Common myeloid progenitor, CD34-positive (primary cell): ENCODE data around the gene XYLT1.

ENCODE experiments used
- CTCF ChIA-PET: fragments of 350-600 bp; sonication (Branson Sonifier 250); formaldehyde crosslinking; loops from one replicate; lab custom pipeline; 2021; ENCODE audit warnings: antibody characterized with exemption; lab: Charles Lee
- POLR2A ChIA-PET: fragments of 350-600 bp; sonication (Branson Sonifier 250); formaldehyde crosslinking; loops from one replicate; lab custom pipeline; 2021; ENCODE audit warnings: antibody characterized with exemption; lab: Charles Lee
- DNase-seq, 3 donors: peaks; one replicate each; pipeline versions ENCODE4 v3.0.0 to v3.0.0-alpha.2; 2013
- H3K27ac ChIP-seq, 2 experiments: 1 replicate in 1 of 2; 2 replicates in 1 of 2; pipeline ENCODE4 v1.7.0; 2013; ENCODE audit warnings: inconsistent platforms in 2 of 2, low read length in 2 of 2, mild to moderate bottlenecking in 2 of 2, low read depth in 1 of 2, moderate library complexity in 1 of 2; ENCODE audit not compliant: severe bottlenecking in 2 of 2, insufficient read depth in 1 of 2, poor library complexity in 1 of 2
- H3K27me3 ChIP-seq, 5 experiments: replicated peaks in 2 of 5; 1 replicate in 3 of 5; 2 replicates in 2 of 5; pipeline versions ENCODE4 v1.6.1 to v1.7.0; 2013; ENCODE audit warnings: low read length in 4 of 5, mild to moderate bottlenecking in 2 of 5, moderate library complexity in 2 of 5, inconsistent platforms in 1 of 5; ENCODE audit not compliant: insufficient read depth in 5 of 5, control insufficient read depth in 4 of 5
- H3K36me3 ChIP-seq, 4 experiments: 1 replicate in 2 of 4; 2 replicates in 2 of 4; pipeline versions ENCODE4 v1.6.1 to v1.7.0; 2013; ENCODE audit warnings: low read length in 3 of 4, control low read depth in 1 of 4, mild to moderate bottlenecking in 1 of 4; ENCODE audit not compliant: control insufficient read depth in 4 of 4, insufficient read depth in 4 of 4
- H3K4me1 ChIP-seq, 4 experiments: 1 replicate in 3 of 4; 2 replicates in 1 of 4; pipeline versions ENCODE4 v1.6.1 to v1.7.1; 2013; ENCODE audit warnings: low read length in 3 of 4, mild to moderate bottlenecking in 3 of 4, control low read depth in 1 of 4, inconsistent platforms in 1 of 4, moderate library complexity in 1 of 4; ENCODE audit not compliant: control insufficient read depth in 4 of 4, insufficient read depth in 4 of 4; ENCODE audit errors: control extremely low read depth in 1 of 4
- H3K4me3 ChIP-seq, 7 experiments: 1 replicate in 4 of 7; 2 replicates in 3 of 7; pipeline versions ENCODE4 v1.5.1 to v1.7.0; 2013; ENCODE audit warnings: mild to moderate bottlenecking in 7 of 7, low read length in 6 of 7, moderate library complexity in 6 of 7, inconsistent platforms in 2 of 7, low read depth in 2 of 7, control low read depth in 1 of 7; ENCODE audit not compliant: insufficient read depth in 4 of 7, control insufficient read depth in 1 of 7; ENCODE audit errors: extremely low read depth in 1 of 7
- H3K9me3 ChIP-seq, 5 experiments: 1 replicate in 4 of 5; 2 replicates in 1 of 5; pipeline versions ENCODE4 v1.6.1 to v1.7.1; 2013; ENCODE audit warnings: low read length in 4 of 5, mild to moderate bottlenecking in 2 of 5, inconsistent platforms in 1 of 5, low read depth in 1 of 5, moderate library complexity in 1 of 5; ENCODE audit not compliant: control insufficient read depth in 4 of 5, insufficient read depth in 2 of 5; ENCODE audit errors: control extremely low read depth in 1 of 5
- WGBS: methylation state at CpG from one replicate; pipeline ENCODE4 v1.1.5; 2013; ENCODE audit not compliant: insufficient coverage; 5-methylcytosine and 5-hydroxymethylcytosine counted together

The XYLT1 gene

DNA sequence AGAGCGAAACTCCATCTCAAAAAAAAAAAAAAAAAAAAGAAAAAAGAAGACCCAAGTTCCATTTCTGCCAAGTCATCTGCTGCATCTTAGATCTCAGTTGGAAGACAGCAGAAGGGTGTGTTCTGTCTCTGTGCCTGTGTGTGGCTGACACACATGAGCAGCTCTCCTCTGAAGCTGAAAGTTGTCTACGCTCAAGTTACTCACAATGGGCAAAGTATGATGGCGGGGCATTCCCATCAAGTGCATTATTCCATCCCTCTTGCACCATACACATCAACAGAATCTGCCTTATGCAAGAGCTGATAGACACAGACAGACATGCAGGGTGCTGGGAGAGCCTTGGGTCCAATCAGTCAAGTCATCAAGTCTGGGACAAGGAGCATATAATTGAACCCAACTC lies 402.2 kb downstream of the XYLT1 start:
- no peak overlapping the region for H3K4me3 ChIP-seq
- POLR2A ChIA-PET: no interaction called here

DNA sequence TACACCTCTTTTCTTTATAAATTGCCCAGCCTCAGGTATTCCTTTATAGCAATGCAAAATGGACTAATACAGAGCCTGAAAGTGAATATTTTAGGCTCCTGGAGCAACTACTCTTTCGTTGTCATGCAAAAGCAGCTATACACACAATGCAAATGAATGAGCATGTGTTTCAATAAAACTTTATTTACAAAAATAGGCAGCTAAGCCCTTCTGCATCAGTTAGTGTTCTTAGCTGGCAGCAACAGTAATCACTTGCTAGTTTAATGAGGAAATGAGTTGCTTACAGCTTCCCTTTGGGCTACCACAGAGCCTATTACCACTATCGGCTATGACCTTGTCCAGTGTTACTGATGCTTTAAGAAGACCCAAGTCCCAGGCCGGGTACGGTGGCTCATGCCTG lies 402.9 kb downstream of the XYLT1 start:
- H3K4me1 ChIP-seq: peaks cover 0 to 10% (median 4%) of the 10 kb centered on the region in 4 experiments
- peaks cover 0 to 4% (median 0%) of the 10 kb centered on the region in 5 experiments for H3K27me3 ChIP-seq
- H3K9me3 ChIP-seq: no peaks in the 10 kb centered on the region
- no peaks in the 10 kb centered on the region for H3K36me3 ChIP-seq
- H3K27ac ChIP-seq: no peak overlapping the region
- no peak overlapping the region for H3K4me3 ChIP-seq
- DNase-seq: no peak
- ChIA-PET CTCF (no interaction called here), POLR2A (no interaction called here)
- 96% methylated on average over 4 of the region's 4 CpGs for WGBS

More for the DNA sequence above, 402.2 kb downstream of the XYLT1 start:
- WGBS: 100% methylated on average over 1 of the region's 3 CpGs
- Histone ChIP-seq H3K36me3 (no peaks in the 10 kb centered on the region), H3K4me1 (peaks cover 0 to 10% (median 4%) of the 10 kb centered on the region in 4 experiments), H3K27ac (no peak overlapping the region), H3K27me3 (peaks cover 0 to 4% (median 0%) of the 10 kb centered on the region in 5 experiments), H3K9me3 (no peaks in the 10 kb centered on the region)
- CTCF ChIA-PET: no interaction called here
- no peak for DNase-seq

DNA sequence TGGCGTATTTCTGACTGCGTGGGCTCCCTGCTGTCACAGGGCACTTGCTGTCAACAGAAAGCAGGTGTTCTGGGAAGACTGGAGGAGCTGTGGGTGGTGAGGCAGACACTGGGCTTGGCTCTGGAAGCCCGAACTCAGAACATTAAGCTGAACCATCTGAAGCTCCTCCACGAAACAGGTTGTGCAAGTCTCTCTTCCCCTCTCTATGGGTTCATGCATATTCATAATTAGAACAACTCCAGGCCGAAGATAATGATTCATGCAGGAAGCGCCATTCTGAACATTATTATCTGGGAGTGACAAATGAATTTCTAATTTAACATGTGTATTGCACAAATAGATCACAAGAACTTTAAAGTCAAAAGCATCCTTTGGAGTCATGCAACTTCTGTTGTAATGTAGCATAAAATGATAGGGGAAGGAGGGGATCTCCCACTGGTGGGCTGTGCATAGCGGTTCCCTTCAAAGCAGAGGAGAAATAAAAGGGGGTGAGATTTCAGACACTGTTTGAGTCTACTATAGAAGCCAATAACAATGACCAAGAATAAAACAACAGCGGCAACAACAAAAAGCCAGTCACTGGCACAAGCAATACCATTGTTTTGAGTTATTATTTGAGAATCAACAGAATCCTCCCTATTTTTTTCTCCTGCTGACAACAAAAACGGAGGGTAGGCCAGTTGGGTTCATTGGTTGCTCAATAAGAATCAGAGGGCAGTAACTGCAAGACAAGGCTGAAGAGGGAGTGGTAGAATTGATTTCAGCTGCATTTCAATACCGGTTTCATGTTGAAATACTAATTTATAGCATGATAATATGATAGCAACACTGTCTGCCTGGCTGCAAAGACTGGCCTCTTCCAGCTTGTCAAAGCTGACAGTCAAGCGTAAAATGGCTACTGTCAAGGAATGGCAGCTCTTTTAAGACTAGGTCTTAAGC lies 407.3 kb downstream of the XYLT1 start:
- Histone ChIP-seq H3K27ac (no peak overlapping the region), H3K4me3 (no peak overlapping the region), H3K36me3 (no peaks in the 10 kb centered on the region), H3K9me3 (no peaks in the 10 kb centered on the region), H3K27me3 (peaks cover 0 to 9% (median 0%) of the 10 kb centered on the region in 5 experiments), H3K4me1 (no peaks in the 10 kb centered on the region)
- 87% methylated on average over 6 of the region's 11 CpGs for WGBS
- ChIA-PET POLR2A (no interaction called here), CTCF (no interaction called here)
- DNase-seq: no peak

DNA sequence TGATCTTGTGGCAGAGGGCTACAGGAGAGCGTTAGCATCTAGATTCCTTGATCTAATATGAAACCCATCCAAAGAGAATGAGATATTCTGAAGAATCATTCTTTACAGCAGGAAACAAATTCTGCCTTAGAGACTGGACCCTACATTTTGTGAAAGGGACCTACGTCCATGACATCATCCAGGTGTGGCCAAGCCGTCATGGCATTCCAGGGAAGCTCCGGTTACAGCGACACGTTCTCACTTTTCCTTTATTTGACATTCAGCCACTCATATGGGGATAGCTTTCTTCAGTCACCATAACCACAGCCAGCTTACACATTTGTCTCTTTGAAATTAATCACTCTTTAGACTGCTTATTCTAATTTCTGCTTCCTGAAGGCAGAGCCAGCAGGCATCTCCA lies 408.1 kb downstream of the XYLT1 start:
- DNase-seq: no peak
- no peak overlapping the region for H3K4me3 ChIP-seq
- CTCF ChIA-PET: no interaction called here
- H3K36me3 ChIP-seq: no peaks in the 10 kb centered on the region
- no peaks in the 10 kb centered on the region for H3K9me3 ChIP-seq
- POLR2A ChIA-PET: no interaction called here
- H3K27ac ChIP-seq: no peak overlapping the region
- peaks cover 0 to 9% (median 0%) of the 10 kb centered on the region in 5 experiments for H3K27me3 ChIP-seq
- WGBS: 90% methylated on average over 5 of the region's 6 CpGs
- H3K4me1 ChIP-seq: no peaks in the 10 kb centered on the region

DNA sequence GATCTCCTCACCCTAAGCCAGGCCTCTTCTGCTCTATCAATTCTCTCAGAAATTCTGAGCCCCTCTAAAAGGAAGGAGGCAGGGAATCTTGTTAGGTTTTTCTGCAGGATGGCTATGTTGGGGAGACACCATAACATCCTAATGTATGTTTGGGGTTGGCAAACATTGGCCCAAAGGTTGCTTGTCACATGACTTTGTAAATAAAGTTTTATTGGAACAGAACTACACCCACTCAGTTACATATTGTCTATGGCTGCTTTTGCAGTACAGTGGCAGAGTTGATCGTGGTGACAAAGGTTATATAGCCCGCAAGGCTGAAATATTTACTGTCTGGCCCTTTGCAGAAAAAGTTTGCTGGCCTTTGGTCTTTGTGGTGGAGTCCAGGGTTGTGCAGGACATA lies 409.4 kb downstream of the XYLT1 start:
- ChIA-PET CTCF (no interaction called here), POLR2A (no interaction called here)
- Histone ChIP-seq H3K4me3 (no peak overlapping the region), H3K4me1 (no peaks in the 10 kb centered on the region), H3K36me3 (no peaks in the 10 kb centered on the region), H3K27me3 (peaks cover 0 to 9% (median 0%) of the 10 kb centered on the region in 5 experiments), H3K27ac (no peak overlapping the region), H3K9me3 (no peaks in the 10 kb centered on the region)
- 100% methylated on average over 2 of the region's 2 CpGs for WGBS
- no peak for DNase-seq

DNA sequence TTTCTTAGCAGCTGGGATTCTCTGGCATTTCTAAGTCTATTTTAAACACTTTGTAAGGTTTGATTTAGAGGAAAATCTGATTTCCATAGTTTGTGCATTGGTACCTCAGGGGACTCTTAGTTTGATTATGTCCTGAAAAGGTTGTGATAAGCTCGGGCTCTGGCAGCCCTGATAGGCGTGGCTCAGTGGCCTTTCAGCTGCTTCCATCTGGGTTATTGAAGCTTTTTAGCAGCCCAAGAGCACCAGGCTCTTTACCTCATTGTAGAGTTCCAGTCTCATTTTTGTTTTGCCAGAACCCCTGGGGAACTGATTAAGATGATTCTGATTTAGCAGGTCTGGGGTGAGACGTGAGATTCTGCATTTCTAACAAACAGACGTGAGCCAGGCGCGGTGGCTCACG lies 412.3 kb downstream of the XYLT1 start:
- peaks cover 0 to 6% (median 0%) of the 10 kb centered on the region in 5 experiments for H3K9me3 ChIP-seq
- ChIA-PET POLR2A (no interaction called here), CTCF (no interaction called here)
- H3K4me1 ChIP-seq: no peaks in the 10 kb centered on the region
- no peak overlapping the region for H3K27ac ChIP-seq
- no peak for DNase-seq
- H3K4me3 ChIP-seq: no peak overlapping the region
- no peaks in the 10 kb centered on the region for H3K36me3 ChIP-seq
- H3K27me3 ChIP-seq: peaks cover 0 to 5% (median 0%) of the 10 kb centered on the region in 5 experiments
- WGBS: 91% methylated on average over 5 of the region's 7 CpGs

DNA sequence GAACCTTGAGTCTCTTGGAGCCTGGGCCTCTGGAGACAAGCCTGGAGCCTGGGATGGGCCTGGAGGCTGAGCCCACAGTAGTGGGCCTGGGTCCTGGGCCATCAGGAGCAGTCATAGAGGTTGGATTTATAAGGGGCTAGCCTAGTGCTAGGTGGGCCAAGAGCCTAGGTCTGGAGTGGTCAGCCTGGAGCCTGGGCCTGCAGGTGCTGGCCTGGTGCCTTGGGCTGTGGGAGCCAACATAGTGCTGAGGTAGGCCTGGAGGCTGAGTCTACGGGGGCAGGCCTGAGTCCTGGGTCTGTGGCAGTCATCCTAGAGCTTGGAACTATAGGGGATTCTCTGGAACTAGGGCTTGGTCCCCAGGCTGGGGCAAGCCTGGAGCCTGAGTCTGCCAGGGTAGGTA lies 414.1 kb downstream of the XYLT1 start:
- H3K27me3 ChIP-seq: peaks cover 0 to 1% (median 0%) of the 10 kb centered on the region in 5 experiments
- no peak overlapping the region for H3K4me3 ChIP-seq
- no CpG with 5 or more reads among the region's 1 CpG for WGBS
- no peak for DNase-seq
- no peaks in the 10 kb centered on the region for H3K4me1 ChIP-seq
- no peaks in the 10 kb centered on the region for H3K36me3 ChIP-seq
- no peak overlapping the region for H3K27ac ChIP-seq
- peaks cover 0 to 6% (median 2%) of the 10 kb centered on the region in 5 experiments for H3K9me3 ChIP-seq
- ChIA-PET CTCF (no interaction called here), POLR2A (no interaction called here)
